Cardiac muscle cell (in vitro differentiated cells and primary cell): ENCODE measurements around the gene TSPAN2. TPM values are rescaled to one million over a fixed set of nuclear protein-coding genes. Genes with fewer than 3 reads are reported as not detected.

Experiments used
- DNase-seq, 2 donors: peaks; one replicate each; pipeline versions ENCODE4 v3.0.0 to v3.0.0-alpha.2; 2010 to 2017; ENCODE audit warnings: low read depth in 1 of 2, low spot score in 1 of 2
- H3K27ac ChIP-seq: fragments of 200-600 bp; sonication (generic); 2 replicates; pipeline ENCODE4 v1.5.1; 2016
- H3K27me3 ChIP-seq: fragments of 200-600 bp; sonication (generic); 2 replicates; pipeline ENCODE4 v1.6.0; 2016; ENCODE audit warnings: control low read depth
- H3K36me3 ChIP-seq: fragments of 200-600 bp; sonication (generic); 2 replicates; pipeline ENCODE4 v1.5.1; 2016; ENCODE audit warnings: control low read depth
- H3K4me1 ChIP-seq: fragments of 200-600 bp; sonication (generic); 2 replicates; pipeline ENCODE4 v1.8.1; 2017; ENCODE audit warnings: low read depth, mild to moderate bottlenecking, mixed run types
- H3K4me3 ChIP-seq: fragments of 200-600 bp; sonication (generic); 2 replicates; pipeline ENCODE4 v1.5.1; 2016; ENCODE audit warnings: mild to moderate bottlenecking
- H3K9me3 ChIP-seq: fragments of 200-600 bp; sonication (generic); 2 replicates; pipeline ENCODE4 v1.5.1; 2017; ENCODE audit warnings: low read depth, mild to moderate bottlenecking, control low read depth
- CTCF ChIP-seq: IDR thresholded peaks from 2 replicates; pipeline ENCODE4 v1.5.1; 2012; ENCODE audit warnings: low read depth, mild to moderate bottlenecking, low read length
- polyA plus RNA-seq: library from polyadenylated mRNA; unstranded; fragments of >200 nt; fragmentation: Nextera tagmentation; extraction: Ambion mirVana; gene quantifications from 2 replicates; pipeline ENCODE4 v1.2.1, GENCODE V29; 2016
- total RNA-seq: library from RNA; depleted of rRNA; stranded (reverse); fragments of >200 nt; gene quantifications from 2 replicates; pipeline ENCODE4 v1.2.3, GENCODE V29; 2016

The TSPAN2 gene
- total and polyA plus RNA-seq, 2 experiments from 2014 or later: 26.6 to 88.0 TPM

GRCh38 chr1:115056395-115056798 lies 32.9 kb downstream of the TSPAN2 start:
- H3K4me3 ChIP-seq: no peak overlapping the region
- H3K27me3 ChIP-seq: no peaks in the 10 kb centered on the region
- H3K36me3 ChIP-seq: peaks cover 11% of the 10 kb centered on the region
- H3K4me1 ChIP-seq: peaks cover 10% of the 10 kb centered on the region
- peak overlapping the region; percentile 67 for H3K27ac ChIP-seq
- TF ChIP-seq CTCF: no peak
- DNase-seq: peak; percentile 71 to 77
- H3K9me3 ChIP-seq: no peaks in the 10 kb centered on the region

GRCh38 chr1:115052454-115053083 lies 36.7 kb downstream of the TSPAN2 start:
- no peaks in the 10 kb centered on the region for H3K27me3 ChIP-seq
- DNase-seq: peak; percentile 56 to 76
- H3K4me1 ChIP-seq: peaks cover 13% of the 10 kb centered on the region
- H3K27ac ChIP-seq: no peak overlapping the region
- H3K9me3 ChIP-seq: no peaks in the 10 kb centered on the region
- peak; percentile 88 for TF ChIP-seq CTCF
- peaks cover 24% of the 10 kb centered on the region for H3K36me3 ChIP-seq
- H3K4me3 ChIP-seq: no peak overlapping the region

GRCh38 chr1:115051850-115052249 lies 37.5 kb downstream of the TSPAN2 start:
- Histone ChIP-seq H3K36me3 (peaks cover 21% of the 10 kb centered on the region), H3K9me3 (no peaks in the 10 kb centered on the region), H3K4me1 (peaks cover 13% of the 10 kb centered on the region), H3K27me3 (no peaks in the 10 kb centered on the region), H3K4me3 (no peak overlapping the region), H3K27ac (no peak overlapping the region)
- DNase-seq: no peak
- TF ChIP-seq CTCF: no peak

- no peaks in the 10 kb centered on the region for H3K9me3 ChIP-seq
- H3K27ac ChIP-seq: no peak overlapping the region
- no peak overlapping the region for H3K4me3 ChIP-seq
- no peak for DNase-seq
- H3K36me3 ChIP-seq: peaks cover 13% of the 10 kb centered on the region
- H3K27me3 ChIP-seq: no peaks in the 10 kb centered on the region
- H3K4me1 ChIP-seq: peaks cover 3% of the 10 kb centered on the region
- TF ChIP-seq CTCF: no peak
Measured at GRCh38 chr1:115046751-115047150, 42.6 kb downstream of the TSPAN2 start.

- Histone ChIP-seq H3K36me3 (no peaks in the 10 kb centered on the region), H3K4me3 (no peak overlapping the region), H3K4me1 (peaks cover 20% of the 10 kb centered on the region), H3K27me3 (no peaks in the 10 kb centered on the region), H3K9me3 (no peaks in the 10 kb centered on the region), H3K27ac (peak overlapping the region; percentile 33)
- peak; percentile 26 to 61 for DNase-seq
- peak; percentile 34 for TF ChIP-seq CTCF
Measured at GRCh38 chr1:115041654-115042053, 47.6 kb downstream of the TSPAN2 start.

GRCh38 chr1:115040501-115040900 lies 48.8 kb downstream of the TSPAN2 start:
- peaks cover 31% of the 10 kb centered on the region for H3K4me1 ChIP-seq
- TF ChIP-seq CTCF: no peak

More at GRCh38 chr1:115040501-115040900, 48.8 kb downstream of the TSPAN2 start:
- Histone ChIP-seq H3K9me3 (no peaks in the 10 kb centered on the region), H3K36me3 (no peaks in the 10 kb centered on the region), H3K27ac (peak overlapping the region; percentile 33), H3K4me3 (no peak overlapping the region), H3K27me3 (no peaks in the 10 kb centered on the region)
- no peak for DNase-seq
